Breast epithelium (tissue), 3 donors: ENCODE results near the gene TRIM40.

ENCODE experiments used
- POLR2A ChIP-seq: fragments of 450-650 bp; IDR thresholded peaks from one replicate; pipeline ENCODE4 v1.6.1; 2016; ENCODE audit warnings: antibody characterized with exemption, mild to moderate bottlenecking, moderate library complexity
- POLR2AphosphoS5 ChIP-seq, 3 donors: sonication (generic); formaldehyde crosslinking; IDR thresholded peaks; one replicate each; pipeline ENCODE4 v1.6.1; 2017; ENCODE audit warnings: antibody characterized with exemption in 3 of 3

DNA sequence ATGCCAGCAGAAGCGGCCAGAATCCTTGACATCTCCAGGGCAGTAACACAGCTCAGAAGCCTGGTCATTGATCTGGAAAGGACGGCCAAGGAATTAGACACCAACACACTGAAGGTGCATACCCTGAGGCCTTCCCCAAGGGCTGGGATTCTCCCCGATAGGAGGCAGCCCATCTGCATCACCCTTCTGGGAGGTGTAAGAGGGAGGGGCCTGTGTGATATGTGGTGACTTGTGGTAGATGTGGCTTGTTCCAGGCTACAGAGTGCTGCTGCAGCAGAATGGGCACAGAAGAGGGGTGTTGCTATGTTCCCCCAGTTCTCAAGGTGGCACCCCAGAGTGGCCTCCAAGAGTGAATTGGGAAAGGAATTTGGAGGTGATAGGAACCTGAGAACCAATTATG lies 11.2 kb downstream of the TRIM40 start:
- TF ChIP-seq POLR2AphosphoS5 (IDR thresholded peaks at IDR 0.05) (no peak), POLR2A (no peak)
